ENCODE measurements around the gene COL5A1. TPM values are rescaled to one million over a fixed set of nuclear protein-coding genes. Genes with fewer than 3 reads are reported as not detected.
A peak's percentile ranks its signal among the peaks of the same experiment; 100 is the strongest.

COL5A1 gene
- total RNA-seq, 1 donor from 2014 or later, result 13.9 TPM

- intact Hi-C loops (cut with micrococcal nuclease), result loop anchor here (10.0 kb wide), 1 partner anchor 210 kb away; no protein-coding TSS in a partner anchor
- no peak for TF ChIP-seq CTCF (IDR thresholded peaks at IDR 0.05; ENCODE audit: borderline replicate concordance)
Observed at GRCh38 chr9:134774410-134774809, 132.8 kb downstream of the COL5A1 start.

GRCh38 chr9:134775081-134775951 is 133.7 kb downstream of the COL5A1 start:
- no peak for TF ChIP-seq CTCF (IDR thresholded peaks at IDR 0.05; ENCODE audit: borderline replicate concordance)
- intact Hi-C loops (cut with micrococcal nuclease), result loop anchor here (10.0 kb wide), 1 partner anchor 209 kb away; no protein-coding TSS in a partner anchor
- Histone ChIP-seq H3K4me1 (peaks cover 48% of the 10 kb centered on the region), H3K4me3 (no peak overlapping the region), H3K27ac (replicated peaks) (no peak overlapping the region), H3K9me3 (replicated peaks) (no peaks in the 10 kb centered on the region), H3K36me3 (peaks cover 6% of the 10 kb centered on the region), H3K27me3 (ENCODE audit: low read depth) (no peaks in the 10 kb centered on the region)
- DNase-seq, result no peak

More at GRCh38 chr9:134774410-134774809, 132.8 kb downstream of the COL5A1 start:
- peak overlapping the region; percentile 72 for H3K27ac ChIP-seq (replicated peaks)
- peaks cover 47% of the 10 kb centered on the region for H3K4me1 ChIP-seq
- DNase-seq, result no peak
- H3K36me3 ChIP-seq, result peaks cover 3% of the 10 kb centered on the region
- no peaks in the 10 kb centered on the region for H3K9me3 ChIP-seq (replicated peaks)
- H3K4me3 ChIP-seq, result no peak overlapping the region
- H3K27me3 ChIP-seq (ENCODE audit: low read depth), result no peaks in the 10 kb centered on the region

GRCh38 chr9:134776080-134776796 is 134.6 kb downstream of the COL5A1 start:
- no peak overlapping the region for H3K27ac ChIP-seq (replicated peaks)
- TF ChIP-seq CTCF (IDR thresholded peaks at IDR 0.05; ENCODE audit: borderline replicate concordance), result no peak
- no peaks in the 10 kb centered on the region for H3K9me3 ChIP-seq (replicated peaks)
- no peak overlapping the region for H3K4me3 ChIP-seq
- peaks cover 13% of the 10 kb centered on the region for H3K36me3 ChIP-seq
- H3K4me1 ChIP-seq, result peaks cover 39% of the 10 kb centered on the region
- DNase-seq, result no peak
- intact Hi-C loops (cut with micrococcal nuclease), result loop anchor here (10.0 kb wide), 1 partner anchor 209 kb away; no protein-coding TSS in a partner anchor
- H3K27me3 ChIP-seq (ENCODE audit: low read depth), result no peaks in the 10 kb centered on the region

- no peak for DNase-seq
- Histone ChIP-seq H3K36me3 (peaks cover 16% of the 10 kb centered on the region), H3K4me1 (peaks cover 31% of the 10 kb centered on the region), H3K9me3 (replicated peaks) (no peaks in the 10 kb centered on the region), H3K27me3 (ENCODE audit: low read depth) (no peaks in the 10 kb centered on the region), H3K27ac (replicated peaks) (no peak overlapping the region), H3K4me3 (no peak overlapping the region)
- intact Hi-C loops (cut with micrococcal nuclease), result loop anchor here (10.0 kb wide), 1 partner anchor 208 kb away; no protein-coding TSS in a partner anchor
- no peak for TF ChIP-seq CTCF (IDR thresholded peaks at IDR 0.05; ENCODE audit: borderline replicate concordance)
Observed at GRCh38 chr9:134777153-134777552, 135.6 kb downstream of the COL5A1 start.

- Histone ChIP-seq H3K36me3 (peaks cover 16% of the 10 kb centered on the region), H3K4me1 (peaks cover 36% of the 10 kb centered on the region), H3K9me3 (replicated peaks) (no peaks in the 10 kb centered on the region), H3K27me3 (ENCODE audit: low read depth) (no peaks in the 10 kb centered on the region), H3K27ac (replicated peaks) (no peak overlapping the region), H3K4me3 (no peak overlapping the region)
- intact Hi-C loops (cut with micrococcal nuclease), result loop anchor here (10.0 kb wide), 1 partner anchor 207 kb away; no protein-coding TSS in a partner anchor
- TF ChIP-seq CTCF (IDR thresholded peaks at IDR 0.05; ENCODE audit: borderline replicate concordance), result no peak
- no peak for DNase-seq
Observed at GRCh38 chr9:134778156-134778555, 136.6 kb downstream of the COL5A1 start.
